ENCODE measurements around the gene CLRN3. TPM values are rescaled to one million over a fixed set of nuclear protein-coding genes. Genes with fewer than 3 reads are reported as not detected.

Gene CLRN3
- total RNA-seq, 1 donor from 2014 or later, result not detected

DNA sequence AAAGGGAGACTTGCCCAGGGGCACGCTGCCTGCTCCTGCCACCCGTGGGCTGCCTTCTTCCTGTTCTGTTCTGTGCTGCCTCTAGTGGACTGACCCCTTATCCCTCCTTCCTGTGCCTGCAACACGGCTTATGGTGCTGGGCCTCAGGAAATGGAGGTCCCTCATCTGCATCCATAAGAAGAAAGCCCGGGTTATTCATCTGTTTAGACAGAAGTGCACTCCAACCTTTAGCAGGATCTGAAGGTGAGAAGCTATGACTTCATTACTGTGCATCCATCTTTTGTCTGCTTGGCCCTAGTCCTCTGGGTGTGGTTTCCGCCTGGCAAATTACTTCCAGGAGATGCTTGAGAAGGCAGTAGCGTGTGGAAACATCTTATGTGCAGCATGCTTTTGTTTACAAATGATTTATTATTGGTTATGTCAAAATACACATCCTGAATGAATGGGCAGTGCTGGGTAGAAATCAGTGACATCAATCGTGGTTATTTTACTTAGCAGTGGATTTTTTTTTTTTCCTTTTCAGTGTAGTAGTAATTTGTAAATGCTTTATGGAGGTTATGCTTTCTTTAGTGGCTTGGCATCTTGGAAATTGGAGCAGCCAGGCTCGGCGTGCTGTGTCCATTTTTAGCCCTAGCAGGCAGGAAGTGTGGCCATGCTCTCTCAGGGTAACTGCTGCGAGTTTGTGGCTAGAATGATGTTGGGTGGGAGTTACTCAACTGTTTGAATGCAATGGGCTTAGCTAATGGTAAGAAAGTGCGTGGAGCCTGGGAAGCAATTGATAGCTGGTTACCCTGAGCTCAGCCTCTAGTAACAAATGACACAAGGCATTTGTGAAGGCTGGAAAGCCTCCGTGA lies 26.9 kb upstream of the CLRN3 start:
- DNase-seq (ENCODE audit: extremely low read depth, low read depth, low spot score), result no peak

DNA sequence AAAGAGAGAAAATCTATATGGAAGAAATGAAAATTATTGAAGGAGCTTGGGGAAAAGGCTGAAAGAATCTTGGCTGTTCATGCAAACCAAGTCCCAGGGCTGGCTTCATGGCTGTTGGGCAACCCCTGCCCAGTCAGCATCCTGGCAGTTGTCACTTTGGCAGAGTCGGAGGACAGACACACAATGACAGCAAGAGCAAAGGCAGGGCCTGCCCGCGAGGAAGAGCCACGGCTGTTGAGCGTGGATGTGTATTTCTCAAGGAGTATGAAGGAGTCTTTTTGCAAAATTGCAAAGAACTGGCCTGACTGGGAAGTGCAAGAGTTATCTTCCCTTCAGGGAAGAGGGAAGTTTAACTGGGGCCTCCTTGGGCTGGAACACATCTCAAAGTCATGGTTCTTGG lies 25.8 kb upstream of the CLRN3 start:
- DNase-seq (ENCODE audit: extremely low read depth, low read depth, low spot score), result no peak

DNA sequence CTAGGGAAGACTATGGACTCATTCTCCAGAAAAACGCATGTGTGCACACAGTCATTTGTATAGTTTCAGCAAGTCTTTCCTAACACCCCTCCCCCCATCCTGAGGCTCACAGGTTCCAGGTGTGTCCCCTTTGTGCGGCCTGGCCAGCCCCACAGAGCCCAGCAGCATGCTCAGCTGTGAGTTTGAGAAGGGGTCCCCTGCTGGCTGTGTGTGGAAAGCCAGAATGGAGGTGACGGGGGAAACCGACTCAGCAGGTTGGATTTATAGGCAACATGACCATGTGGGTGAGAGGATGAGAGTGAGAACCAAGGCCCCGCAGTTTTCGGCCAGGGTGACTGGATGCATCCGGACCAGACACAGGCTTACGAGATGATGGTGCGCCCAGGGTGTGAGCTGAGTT lies 24.1 kb upstream of the CLRN3 start:
- DNase-seq (ENCODE audit: extremely low read depth, low read depth, low spot score), result no peak

DNA sequence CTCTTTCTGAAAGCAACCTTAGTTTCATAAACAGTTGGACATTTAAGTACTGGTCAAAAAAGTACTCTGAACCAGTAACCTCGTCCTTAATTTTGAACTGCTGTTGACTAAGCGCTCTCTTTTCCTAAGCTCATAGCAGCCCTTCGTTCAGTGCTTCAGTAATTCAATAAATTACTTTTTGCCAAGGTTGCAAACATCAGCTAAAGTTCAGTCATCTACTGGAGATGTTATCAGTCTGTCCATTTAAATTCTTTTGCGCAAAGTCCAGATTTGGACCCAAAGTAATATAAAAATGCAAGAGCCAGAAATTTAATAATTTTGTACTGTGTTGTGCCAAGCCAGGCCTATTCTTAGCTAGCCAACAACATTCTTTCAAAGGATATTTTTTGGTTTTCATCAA lies 22.6 kb upstream of the CLRN3 start:
- no peak for DNase-seq (ENCODE audit: extremely low read depth, low read depth, low spot score)

DNA sequence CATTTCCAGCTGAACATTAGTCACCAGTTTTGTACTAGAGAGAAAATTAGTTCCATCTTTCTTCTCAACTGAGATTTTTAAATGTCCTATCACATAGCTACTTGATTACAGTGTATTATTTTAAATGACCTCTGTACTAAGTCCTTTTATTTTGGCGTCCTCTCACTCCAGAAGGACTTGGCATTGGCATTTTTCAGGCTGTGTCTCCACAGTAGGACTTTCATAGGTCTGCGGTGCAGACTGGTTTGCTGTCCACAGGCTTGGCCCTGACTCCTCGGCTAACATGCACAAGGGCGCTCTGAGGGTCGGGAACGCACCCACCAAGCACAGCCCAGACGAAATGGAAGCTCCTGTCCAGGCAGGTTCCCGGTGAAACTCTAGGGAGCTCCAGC lies 20.6 kb upstream of the CLRN3 start:
- DNase-seq (ENCODE audit: extremely low read depth, low read depth, low spot score), result no peak

DNA sequence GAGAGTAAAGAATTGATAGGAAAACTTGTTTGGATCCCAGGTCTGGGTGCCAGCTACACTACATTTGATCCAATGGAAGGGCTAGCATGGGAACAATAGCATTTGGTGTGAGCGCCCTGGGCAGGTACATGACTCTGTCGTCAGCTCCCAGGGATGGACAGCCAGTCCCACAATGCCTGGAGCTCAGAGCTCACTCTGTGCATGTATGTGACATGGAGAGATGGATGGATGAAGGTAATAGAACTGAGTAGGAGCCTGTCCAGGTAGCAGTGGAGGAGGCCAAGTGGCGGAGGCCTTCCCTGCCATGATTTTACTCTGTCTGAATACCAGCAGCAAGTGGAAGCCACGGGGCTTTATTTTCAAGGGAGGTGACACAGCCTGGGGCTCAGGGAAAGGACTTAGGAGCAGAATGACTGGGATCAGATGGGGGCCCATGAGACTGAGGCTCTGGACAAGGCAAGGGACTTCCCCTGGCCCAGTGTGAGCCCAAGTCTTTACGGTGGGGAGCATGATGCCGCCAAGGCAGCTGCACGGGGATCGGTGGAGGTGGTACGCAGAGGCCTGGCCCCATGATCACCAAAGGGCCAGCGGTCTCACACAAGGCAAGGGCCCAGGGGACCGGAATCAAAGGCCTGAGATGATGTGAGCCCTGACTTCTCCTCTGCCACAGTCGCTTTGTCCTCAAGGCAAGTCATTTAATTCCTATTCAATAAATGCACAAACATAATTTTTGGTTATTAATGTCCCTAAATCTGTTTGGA lies 20.0 kb upstream of the CLRN3 start:
- DNase-seq (ENCODE audit: extremely low read depth, low read depth, low spot score), result no peak

DNA sequence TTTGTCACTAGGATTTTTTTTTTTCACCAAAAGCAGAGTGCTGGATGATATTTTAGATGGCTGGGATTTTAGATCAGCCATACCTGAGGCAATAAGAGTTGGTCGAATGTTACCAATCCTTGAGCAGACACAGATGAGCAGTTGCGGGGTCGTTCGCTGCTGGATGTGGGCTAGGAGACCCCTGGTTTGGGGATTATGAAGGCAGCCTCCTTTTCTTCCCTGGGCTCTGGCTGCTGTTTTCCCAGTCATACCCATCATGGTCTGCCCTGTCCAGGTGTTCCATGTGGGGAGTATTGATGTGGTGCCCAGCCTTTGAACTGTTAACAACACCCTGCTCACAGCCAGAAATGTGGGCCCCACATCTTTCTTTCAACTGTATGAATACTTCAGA lies 19.1 kb upstream of the CLRN3 start:
- DNase-seq (ENCODE audit: extremely low read depth, low read depth, low spot score), result no peak

DNA sequence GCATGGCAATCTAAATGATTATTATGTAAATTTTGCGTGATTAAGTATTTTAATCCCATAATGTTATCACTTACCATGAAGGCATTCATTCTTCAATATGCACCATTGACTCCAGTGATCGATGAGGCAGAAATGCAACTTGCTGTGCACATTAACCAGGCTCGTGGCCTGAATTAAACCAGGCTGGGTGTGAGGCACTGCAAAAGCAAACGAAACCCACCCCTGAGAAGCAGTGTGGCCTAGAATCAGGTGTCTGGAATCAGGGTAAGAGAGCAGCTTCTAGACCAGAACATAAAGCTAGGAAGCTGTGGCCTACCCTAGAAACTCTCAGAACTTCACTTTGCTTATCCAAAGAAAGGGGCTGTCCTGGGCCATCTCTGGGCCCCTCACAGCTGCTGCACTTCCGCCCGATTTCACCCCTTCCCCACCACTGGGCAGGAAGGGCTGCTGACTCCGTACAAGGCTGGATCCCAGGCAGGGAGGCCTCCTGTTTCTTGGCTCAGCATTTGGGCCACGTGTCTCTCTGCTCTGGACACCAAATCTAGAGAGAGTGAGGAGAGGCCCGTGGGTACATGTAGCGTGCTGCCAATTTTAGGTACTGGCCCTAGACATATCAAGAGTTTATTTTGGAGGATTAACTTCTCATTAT lies 18.6 kb upstream of the CLRN3 start:
- DNase-seq (ENCODE audit: extremely low read depth, low read depth, low spot score), result no peak

DNA sequence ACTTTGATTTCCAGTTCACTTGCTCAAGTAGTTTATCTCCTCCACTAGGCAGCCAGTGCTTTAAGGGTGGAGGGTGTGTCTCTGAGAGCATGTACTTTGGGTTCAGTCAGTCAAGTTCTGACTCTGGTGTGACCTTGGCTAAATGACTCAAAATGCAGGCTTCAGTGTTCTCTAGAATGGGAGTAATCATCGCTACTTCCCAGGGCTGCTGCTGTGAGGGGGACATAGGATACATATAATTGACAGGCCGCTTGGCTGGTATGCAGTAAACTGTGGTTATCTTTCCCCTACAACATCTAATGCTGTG lies 17.7 kb upstream of the CLRN3 start:
- DNase-seq (ENCODE audit: extremely low read depth, low read depth, low spot score), result no peak

DNA sequence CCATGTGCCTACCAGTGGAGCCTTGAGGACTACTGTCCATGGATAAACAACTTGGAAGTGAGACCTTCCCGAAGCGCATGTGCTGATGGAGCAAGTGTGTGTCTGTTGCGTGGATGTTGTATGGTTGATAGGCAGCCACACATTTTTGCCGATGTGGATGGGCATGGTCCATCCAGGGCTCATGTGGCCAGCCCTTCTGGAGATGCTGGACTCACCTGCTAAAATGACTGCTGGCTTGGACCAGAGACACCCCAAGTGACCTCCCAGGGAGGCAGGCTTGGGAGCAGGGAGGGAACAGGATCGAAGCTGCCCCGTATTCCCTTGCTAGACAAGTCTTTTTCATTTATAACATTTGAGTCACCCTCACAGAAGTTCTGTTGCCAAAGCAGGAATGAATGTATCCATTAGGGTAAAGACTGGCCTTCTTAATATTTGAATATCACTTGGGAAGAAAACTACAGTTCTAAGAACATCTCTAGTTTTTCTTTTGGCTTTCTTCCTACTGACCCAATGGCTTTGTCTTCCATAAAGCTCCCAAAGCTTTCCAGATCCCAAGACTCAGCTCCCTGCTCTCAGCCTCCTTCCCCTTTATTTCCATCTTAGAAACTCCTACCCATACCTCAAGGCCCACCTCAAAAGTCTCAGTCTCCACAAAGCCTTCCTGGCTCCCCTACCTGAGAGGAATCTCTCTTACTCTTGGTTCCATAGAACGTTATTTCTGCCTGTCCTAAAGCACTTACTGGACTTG lies 17.1 kb upstream of the CLRN3 start:
- DNase-seq (ENCODE audit: extremely low read depth, low read depth, low spot score), result no peak

DNA sequence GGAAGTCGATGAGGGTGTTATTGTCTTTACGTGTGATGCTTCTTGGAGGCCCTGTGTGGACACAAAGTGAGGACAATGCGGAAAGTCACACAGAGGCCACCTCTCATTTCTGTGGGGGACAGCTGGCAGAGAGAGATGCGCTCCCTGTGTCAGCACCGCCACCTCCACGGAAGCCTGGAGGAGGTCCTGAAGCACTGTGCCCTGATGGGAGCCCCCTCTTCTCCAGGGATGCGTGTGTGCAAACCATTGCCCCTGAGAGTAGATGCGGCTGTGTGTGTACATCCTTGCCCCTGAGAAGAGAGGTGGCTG lies 16.2 kb upstream of the CLRN3 start:
- no peak for DNase-seq (ENCODE audit: extremely low read depth, low read depth, low spot score)

DNA sequence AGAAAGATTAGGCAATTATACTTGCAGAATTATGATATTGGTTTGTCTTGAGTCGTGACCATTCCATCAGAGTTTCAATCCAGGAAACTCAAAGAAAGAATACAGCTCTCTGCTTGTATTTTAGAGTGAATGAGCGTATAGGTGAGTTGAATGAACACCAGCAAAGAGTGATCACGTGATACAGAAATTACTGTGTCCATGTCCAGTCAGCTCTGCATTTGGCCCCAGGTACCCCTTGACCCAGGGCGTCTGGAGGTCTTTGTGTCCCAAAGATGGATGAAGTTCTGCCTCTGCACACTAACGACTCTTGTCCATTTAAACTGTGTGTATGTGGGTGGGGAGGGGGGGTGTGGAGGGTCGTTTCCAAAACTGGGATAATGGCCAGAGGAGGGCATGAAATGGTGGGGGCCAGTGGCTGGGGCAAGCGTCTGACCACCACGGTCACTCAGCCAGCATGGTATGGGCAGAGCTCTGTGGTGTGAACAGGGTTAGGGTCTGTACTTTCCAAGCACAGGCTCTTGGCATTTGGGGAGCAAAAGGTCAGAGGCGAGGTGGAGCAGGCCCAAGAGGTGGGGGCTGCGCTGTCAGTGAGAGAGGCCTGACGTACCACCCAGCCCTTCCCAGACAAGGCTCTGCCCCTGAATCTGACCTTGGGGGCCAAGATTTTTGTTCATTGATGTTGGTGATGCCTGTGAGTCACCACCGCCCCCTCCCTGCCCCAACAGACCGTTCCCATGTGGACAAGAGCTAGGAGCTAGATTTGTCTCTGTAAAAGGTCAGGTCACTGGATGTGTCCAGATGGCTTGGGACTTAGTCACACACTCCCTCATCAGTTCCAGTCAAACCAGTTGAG lies 15.6 kb upstream of the CLRN3 start:
- no peak for DNase-seq (ENCODE audit: extremely low read depth, low read depth, low spot score)

DNA sequence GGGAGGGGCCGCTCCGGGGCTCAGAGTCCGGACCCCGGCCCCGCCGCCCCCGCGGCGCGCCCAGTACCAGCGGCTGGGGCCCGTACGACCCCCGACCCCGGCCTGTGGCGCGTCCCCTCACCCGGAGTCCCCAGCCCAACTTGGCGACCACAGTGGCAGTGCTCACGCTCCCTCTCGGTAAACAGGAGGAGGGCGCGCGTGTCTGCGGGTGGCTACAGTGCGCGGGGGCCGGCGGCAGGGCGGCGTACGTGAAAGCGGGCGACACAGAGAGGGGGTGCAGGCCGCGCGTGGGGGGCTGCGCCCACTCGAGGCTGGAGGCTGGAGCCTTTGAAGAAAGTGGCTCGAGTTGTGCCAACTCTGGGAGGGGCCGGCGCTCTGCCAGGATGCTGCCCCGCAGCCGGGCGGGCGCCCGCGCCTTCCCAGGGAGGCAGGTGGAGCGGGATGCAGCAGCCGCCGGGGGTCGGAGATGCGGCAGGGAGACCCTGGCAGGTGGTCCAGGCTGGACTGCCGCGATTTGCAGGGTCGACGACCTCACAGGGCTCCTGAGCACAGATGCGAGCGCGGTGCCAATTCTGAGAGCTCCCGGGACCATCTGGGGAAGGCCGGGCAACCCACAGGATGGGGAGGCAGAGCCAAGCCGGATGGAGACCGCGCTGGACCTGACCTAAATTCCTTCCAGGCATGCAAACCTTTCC lies 14.8 kb upstream of the CLRN3 start:
- DNase-seq (ENCODE audit: extremely low read depth, low read depth, low spot score), result no peak

DNA sequence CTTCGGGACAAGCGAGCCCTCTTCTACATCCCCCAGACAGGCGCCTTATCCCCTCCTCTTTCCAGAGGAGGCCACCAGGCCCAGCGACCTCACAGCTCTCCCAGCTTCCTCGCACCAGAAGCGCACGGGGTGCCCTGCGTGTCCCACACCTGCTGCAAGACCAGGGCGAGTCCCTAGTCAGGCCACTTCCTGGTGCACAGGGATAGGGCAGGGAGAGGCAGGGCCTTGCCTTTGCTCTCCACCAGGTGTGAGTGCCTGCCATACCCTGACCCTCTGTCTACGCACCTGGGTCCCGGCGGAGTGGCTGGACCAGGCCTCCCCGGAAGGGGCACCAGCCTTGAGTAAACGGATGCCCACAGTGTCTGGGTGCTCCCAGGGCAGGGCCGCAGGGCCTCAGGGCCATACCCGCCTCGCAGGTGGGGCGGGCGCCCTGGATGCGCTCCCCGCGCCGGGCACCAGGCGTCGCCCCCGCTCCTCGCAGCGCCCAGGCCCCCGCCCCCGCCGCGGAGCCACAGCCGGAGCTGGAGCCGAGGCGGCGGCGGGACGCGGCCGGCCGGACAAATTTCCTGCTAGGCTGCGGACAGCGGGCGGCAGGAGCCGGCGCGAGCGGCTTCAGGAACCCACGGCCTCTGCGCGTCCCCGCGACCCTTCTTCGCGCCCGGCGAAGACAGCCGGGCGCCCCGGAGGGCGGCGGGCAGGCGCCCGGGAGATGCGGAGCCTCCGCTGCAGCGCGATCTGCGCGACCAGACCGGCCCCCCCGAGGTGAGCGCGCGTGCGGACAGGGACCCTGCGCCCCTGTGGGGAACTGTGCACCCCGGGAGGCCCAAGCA lies 14.0 kb upstream of the CLRN3 start, which contains the start of gene PTPRE:
TSS of gene PTPRE (plus strand) at position 556 of the 830 bp plus-strand sequence. CDS start 133,779 bp downstream, outside the sequence.
- DNase-seq (ENCODE audit: extremely low read depth, low read depth, low spot score), result no peak

DNA sequence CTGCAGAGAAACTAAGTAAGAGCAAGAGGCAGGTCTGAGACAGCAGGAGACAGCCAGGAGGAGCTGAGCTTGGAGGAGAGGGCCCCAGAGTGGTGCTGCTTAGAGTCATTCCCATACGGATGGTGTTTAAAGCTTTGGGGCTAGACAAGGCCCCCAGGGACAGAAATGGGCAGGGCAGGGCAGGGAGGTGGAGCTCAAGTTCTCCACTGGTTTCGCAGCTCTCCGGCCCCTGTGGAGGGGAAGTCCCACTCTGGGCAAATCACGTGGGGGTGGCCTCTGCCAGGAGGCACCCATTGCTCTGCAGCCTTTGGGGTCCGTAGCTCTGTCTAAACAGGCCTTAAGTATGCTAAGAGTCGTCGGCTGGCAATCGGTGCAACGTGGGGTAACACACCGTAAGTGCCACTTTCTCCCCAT lies 13.1 kb upstream of the CLRN3 start:
- DNase-seq (ENCODE audit: extremely low read depth, low read depth, low spot score), result no peak

DNA sequence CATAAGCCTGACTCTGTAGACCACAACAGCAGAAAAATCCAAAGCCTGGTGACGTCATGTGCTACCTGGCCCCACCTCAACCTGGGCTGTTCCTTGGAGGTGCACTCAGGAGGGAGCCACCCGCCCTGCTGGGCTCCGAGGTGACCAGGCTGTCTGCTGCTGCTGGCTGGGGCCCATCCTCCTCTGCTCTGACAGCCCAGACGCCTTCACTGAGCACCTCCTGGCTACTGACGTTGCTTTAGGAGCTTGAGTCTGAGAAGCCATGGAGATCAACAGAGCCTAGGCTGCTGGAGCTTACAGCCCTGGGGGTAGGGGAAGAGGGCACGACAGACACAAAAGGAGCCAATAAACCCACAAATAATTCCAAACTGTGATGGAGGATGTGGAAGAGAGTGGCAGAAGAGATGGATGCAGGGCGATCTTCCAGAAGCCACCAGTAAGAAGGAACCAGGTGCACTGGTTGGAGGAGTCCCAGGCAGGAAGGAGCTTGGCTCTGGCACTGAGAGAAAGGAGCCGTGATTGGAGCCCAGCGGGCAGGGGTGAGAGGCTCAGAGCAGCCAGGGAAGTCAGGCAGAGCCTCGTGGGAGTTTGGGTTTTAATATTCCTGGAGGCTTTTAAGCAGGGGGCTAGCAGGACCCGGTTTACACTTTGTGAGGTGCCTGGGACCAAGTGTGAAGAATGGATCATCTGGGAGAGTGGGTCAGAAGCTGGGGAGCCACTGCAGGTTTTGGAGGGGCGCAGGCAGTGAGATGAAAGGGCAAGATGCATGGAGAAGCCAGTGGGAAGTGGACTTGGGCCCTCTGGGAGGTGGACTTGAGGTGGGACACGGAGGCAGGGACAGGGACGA lies 12.5 kb upstream of the CLRN3 start:
- DNase-seq (ENCODE audit: extremely low read depth, low read depth, low spot score), result no peak

DNA sequence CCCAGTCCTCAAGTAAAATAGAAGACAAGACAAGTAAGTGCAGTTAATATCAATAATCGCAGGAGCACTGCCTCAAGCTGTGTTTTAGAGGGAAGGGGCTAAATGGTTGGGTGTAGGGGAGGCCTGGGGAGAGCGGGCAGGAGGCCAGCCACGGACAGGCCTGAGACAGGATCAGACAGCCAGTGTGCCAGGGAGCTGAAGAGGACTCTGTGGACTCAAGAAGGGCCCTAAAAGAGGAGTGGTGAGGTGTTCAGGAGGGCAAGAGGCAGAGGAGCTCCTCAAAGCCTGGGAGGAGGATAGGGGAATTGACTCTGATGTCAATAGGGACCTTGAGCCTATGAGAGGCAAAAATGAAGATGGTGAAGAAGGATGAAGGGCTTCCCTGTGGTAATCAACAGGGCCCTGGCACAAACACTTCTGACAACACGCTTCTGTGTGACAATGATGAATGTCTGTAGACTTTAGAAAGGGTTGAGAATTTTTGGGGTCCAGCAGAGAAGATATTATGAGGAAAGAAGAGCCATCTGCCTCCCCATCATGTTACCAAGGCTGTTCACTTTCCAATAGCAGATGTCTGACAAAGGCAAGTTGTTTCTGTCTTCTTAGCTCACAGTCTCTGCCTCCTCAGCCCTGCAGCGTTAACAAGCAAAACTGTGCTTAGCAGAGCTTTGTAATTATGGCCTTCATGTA lies 11.7 kb upstream of the CLRN3 start:
- no peak for DNase-seq (ENCODE audit: extremely low read depth, low read depth, low spot score)
